ENCODE results near the gene SFT2D2. TPM values are rescaled to one million over a fixed set of nuclear protein-coding genes. Genes with fewer than 3 reads are reported as not detected.

SFT2D2 gene
- total and polyA plus RNA-seq, 2 of the 8 experiments (the other 6 are each of a cell fraction or from before 2014, with no cell fraction given): 9.0 to 29.0 TPM

GRCh38 chr1:168178227-168178637 is 47.6 kb upstream of the SFT2D2 start:
- H3K14ac ChIP-seq (ENCODE audit: insufficient read length): no peak overlapping the region
- 71% methylated on average over 5 of the region's 5 CpGs; no CpG with 5 or more reads in 1 of the 2 experiments for WGBS, 2 experiments (ENCODE audit: extremely low coverage in 1 of 2, insufficient coverage in 1 of 2, insufficient read length in 1 of 2, insufficient replicate concordance in 2 of 2, low coverage in 1 of 2, low lambda C conversion rate in 2 of 2, missing lambda C conversion rate in 1 of 2)
- peak; percentile 8 for TF ChIP-seq SAP30 (IDR thresholded peaks at IDR 0.05; ENCODE audit: insufficient read depth, insufficient replicate concordance, low read length)

More at GRCh38 chr1:168178227-168178637, 47.6 kb upstream of the SFT2D2 start:
- H2AFZ ChIP-seq (ENCODE audit: low read length): peak overlapping the region; percentile 77
- H4K91ac ChIP-seq (replicated peaks; ENCODE audit: insufficient read length, low read length): no peak overlapping the region
- peaks cover 6% of the 10 kb centered on the region; the same call in 1 of the 2 replicates for H3K23me2 ChIP-seq (ENCODE audit: low read depth, low read length)
- peak overlapping the region; percentile 73 to 99 for H3K4me2 ChIP-seq (ENCODE audit: insufficient read depth in 1 of 2, low read depth in 2 of 2, low read length in 2 of 2)
- H4K20me1 ChIP-seq (replicated peaks in 1 of 2; ENCODE audit: control insufficient read depth in 1 of 2, insufficient read depth in 2 of 2, low read length in 2 of 2): no peaks in the 10 kb centered on the region
- no peak overlapping the region for H2AK5ac ChIP-seq (ENCODE audit: low read depth, low read length)
- H3K9me3 ChIP-seq (ENCODE audit: insufficient read depth in 2 of 2, low read depth in 1 of 2, low read length in 1 of 2): no peaks in the 10 kb centered on the region
- no peak overlapping the region for H2BK120ac ChIP-seq (replicated peaks; ENCODE audit: low read depth, low read length)
- no peak overlapping the region for H3K23ac ChIP-seq (ENCODE audit: insufficient read length)
- 0 out of 7 replicates have a peak overlapping the region, but pooled peaks of 2 of the 4 experiments have one; percentile 6 to 42 for H3K9ac ChIP-seq (replicated peaks in 1 of 4; ENCODE audit: extremely low read depth in 1 of 4, low read depth in 3 of 4, low read length in 3 of 4)
- peak overlapping the region; percentile 55 for H4K5ac ChIP-seq (ENCODE audit: insufficient read length, low read depth, low read length)
- H2BK20ac ChIP-seq (ENCODE audit: low read length): no peak overlapping the region
- H2BK12ac ChIP-seq (ENCODE audit: low read depth, low read length): no peak overlapping the region
- peak overlapping the region; percentile 37; the same call in 1 of the 2 replicates for H3K27ac ChIP-seq (ENCODE audit: low read depth, low read length)
- H2BK5ac ChIP-seq (ENCODE audit: low read depth, low read length): no peak overlapping the region; the same call in 1 of the 2 replicates
- ChIA-PET POLR2A (ENCODE audit: partially characterized antibody) (interaction anchor here (0.5 to 1.3 kb wide), 2 partner anchors 47 to 449 kb away, joined by 4 to 6 read pairs; partner anchors contain the start of gene SFT2D2), CTCF (ENCODE audit: partially characterized antibody) (interaction anchor here (0.6 to 1.5 kb wide), 4 partner anchors 10 to 96 kb away, joined by 3 to 8 read pairs (median 4); no protein-coding TSS in a partner anchor)
- 0 out of 2 replicates have a peak, but pooled peaks cover 2% of the 10 kb centered on the region for H3K79me1 ChIP-seq (ENCODE audit: low read depth, low read length)
- peaks cover 0 to 3% (median 0%) of the 10 kb centered on the region in 4 experiments; a peak in 2 of 7 replicates for H3K4me1 ChIP-seq (replicated peaks in 1 of 4; ENCODE audit: control insufficient read depth in 3 of 4, insufficient read depth in 4 of 4, low read length in 3 of 4)
- H3K79me2 ChIP-seq (ENCODE audit: control insufficient read depth in 1 of 2, insufficient read depth in 2 of 2, low read length in 2 of 2): peaks cover 0 to 17% of the 10 kb centered on the region in 2 experiments; a peak in 2 of 4 replicates
- DNase-seq (ENCODE audit: low read depth in 1 of 2, low spot score in 2 of 2): no peak
- H3K27me3 ChIP-seq (replicated peaks in 1 of 4; ENCODE audit: control insufficient read depth in 3 of 4, extremely low read depth in 1 of 4, insufficient read depth in 3 of 4, low read length in 3 of 4): no peaks in the 10 kb centered on the region
- H3K4ac ChIP-seq (replicated peaks; ENCODE audit: insufficient read length, low read depth, low read length): no peak overlapping the region
- H3K18ac ChIP-seq (ENCODE audit: extremely low read depth, low read length): no peak overlapping the region; the same call in 1 of the 2 replicates
- no peak for FAIRE-seq
- H2BK15ac ChIP-seq (ENCODE audit: low read length): no peak overlapping the region
- no peak overlapping the region for H3K56ac ChIP-seq (replicated peaks; ENCODE audit: insufficient read length, low read depth, low read length)
- no peak overlapping the region for H4K8ac ChIP-seq (ENCODE audit: extremely low read depth, insufficient read depth, low read length)
- H3K4me3 ChIP-seq (ENCODE audit: extremely low read depth in 1 of 4, insufficient read depth in 2 of 4, low read depth in 3 of 4, low read length in 4 of 4): peak overlapping the region; percentile 19 to 96 (median 86); a peak in 5 of 8 replicates
- H3K36me3 ChIP-seq (ENCODE audit: control insufficient read depth in 2 of 4, insufficient read depth in 4 of 4, low read length in 3 of 4): no peaks in the 10 kb centered on the region

Data from H1 (cell line).